T-helper 1 cell treated with Interleukin-12 subunit alpha and Interleukin-12 subunit beta and Interleukin-4 antibody, amounts not matched to agents 30 ng/mL and 1 ng/mL, for 36 hours (primary cell): ENCODE data around the gene FKRP. TPM values are rescaled to one million over a fixed set of nuclear protein-coding genes. Genes with fewer than 3 reads are reported as not detected.
"Not testable (repeated sequence)": the region's sequence is repeated elsewhere in the genome, so short reads cannot be mapped to it uniquely, and the experiment has no call there.

Experiments used
- intact Hi-C: fragments of 100-400 bp; cut with micrococcal nuclease; formaldehyde crosslinking; loops from one replicate; pipeline ENCODE4 v1.15.1; 2024
- total RNA-seq: library from RNA; stranded (reverse); gene quantifications from 2 replicates; pipeline ENCODE4 v1.2.3, GENCODE V29; 2022

The FKRP gene
- total RNA-seq, 1 donor from 2014 or later, result 20.5 TPM

DNA sequence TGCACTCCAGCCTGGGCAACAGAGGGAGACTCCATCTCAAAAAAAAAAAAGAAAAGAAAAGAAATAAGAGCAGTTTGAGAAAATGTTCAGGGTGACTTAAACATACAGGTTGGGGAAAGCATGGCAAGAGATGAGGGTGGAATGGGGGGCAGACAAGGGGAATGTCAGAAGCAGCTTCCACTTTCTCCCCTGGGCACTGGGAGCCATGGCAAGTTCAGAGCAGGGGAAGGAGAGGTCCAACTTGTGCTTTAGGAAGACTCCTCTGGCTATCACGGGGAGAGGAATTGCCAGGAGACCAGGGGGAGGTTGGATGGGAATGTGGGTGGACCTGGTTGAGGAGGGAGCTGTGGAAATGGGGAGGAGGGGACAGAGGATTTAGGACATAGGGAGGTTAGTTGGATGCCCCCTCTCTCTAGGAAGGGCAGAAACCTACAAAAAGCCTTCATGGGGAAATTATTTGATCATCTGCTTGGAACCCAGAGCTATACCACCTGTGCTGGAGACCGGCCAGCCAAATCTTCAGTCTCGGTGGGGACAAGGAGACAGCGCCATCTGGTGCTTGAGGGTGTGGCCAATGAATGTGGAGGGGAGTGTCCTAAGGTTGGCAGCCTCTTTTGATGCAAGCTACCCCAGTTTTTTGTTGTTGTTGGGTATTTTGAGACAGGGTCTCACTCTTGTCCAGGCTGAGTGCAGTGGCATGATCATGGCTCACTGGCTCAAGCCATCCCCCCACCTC is 7.7 kb downstream of the FKRP start:
- intact Hi-C loops, result loop anchor here (5.0 to 10.0 kb wide), 2 partner anchors 241 to 284 kb away; no protein-coding TSS in a partner anchor

DNA sequence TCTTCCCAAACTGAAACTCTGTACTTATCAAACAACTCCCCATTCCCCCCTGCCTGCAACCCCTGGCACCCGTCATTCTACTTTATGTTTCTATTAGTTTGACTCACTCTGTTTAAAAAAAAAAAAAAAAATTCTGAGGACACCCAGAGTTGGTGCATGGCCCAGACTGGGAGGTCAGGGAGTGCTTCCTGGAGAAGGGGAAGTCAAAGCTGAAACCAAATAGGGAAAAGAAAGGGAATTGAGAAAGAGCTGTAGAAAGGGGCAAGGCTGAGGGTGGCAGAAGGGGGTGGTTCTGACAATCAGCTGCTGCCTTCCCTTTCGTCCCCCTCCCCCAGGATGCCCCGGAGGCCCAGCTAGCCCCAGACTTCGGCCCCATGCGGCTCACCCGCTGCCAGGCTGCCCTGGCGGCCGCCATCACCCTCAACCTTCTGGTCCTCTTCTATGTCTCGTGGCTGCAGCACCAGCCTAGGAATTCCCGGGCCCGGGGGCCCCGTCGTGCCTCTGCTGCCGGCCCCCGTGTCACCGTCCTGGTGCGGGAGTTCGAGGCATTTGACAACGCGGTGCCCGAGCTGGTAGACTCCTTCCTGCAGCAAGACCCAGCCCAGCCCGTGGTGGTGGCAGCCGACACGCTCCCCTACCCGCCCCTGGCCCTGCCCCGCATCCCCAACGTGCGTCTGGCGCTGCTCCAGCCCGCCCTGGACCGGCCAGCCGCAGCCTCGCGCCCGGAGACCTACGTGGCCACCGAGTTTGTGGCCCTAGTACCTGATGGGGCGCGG is 9.4 kb downstream of the FKRP start:
- intact Hi-C loops, result loop anchor here (5.0 to 10.0 kb wide), 2 partner anchors 67 to 240 kb away; no protein-coding TSS in a partner anchor

DNA sequence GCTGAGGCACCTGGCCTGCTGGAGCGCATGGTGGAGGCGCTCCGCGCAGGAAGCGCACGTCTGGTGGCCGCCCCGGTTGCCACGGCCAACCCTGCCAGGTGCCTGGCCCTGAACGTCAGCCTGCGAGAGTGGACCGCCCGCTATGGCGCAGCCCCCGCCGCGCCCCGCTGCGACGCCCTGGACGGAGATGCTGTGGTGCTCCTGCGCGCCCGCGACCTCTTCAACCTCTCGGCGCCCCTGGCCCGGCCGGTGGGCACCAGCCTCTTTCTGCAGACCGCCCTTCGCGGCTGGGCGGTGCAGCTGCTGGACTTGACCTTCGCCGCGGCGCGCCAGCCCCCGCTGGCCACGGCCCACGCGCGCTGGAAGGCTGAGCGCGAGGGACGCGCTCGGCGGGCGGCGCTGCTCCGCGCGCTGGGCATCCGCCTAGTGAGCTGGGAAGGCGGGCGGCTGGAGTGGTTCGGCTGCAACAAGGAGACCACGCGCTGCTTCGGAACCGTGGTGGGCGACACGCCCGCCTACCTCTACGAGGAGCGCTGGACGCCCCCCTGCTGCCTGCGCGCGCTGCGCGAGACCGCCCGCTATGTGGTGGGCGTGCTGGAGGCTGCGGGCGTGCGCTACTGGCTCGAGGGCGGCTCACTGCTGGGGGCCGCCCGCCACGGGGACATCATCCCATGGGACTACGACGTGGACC is 10.1 kb downstream of the FKRP start:
- intact Hi-C loops, result loop anchor here (5.0 to 10.0 kb wide), 2 partner anchors 66 to 239 kb away; no protein-coding TSS in a partner anchor

DNA sequence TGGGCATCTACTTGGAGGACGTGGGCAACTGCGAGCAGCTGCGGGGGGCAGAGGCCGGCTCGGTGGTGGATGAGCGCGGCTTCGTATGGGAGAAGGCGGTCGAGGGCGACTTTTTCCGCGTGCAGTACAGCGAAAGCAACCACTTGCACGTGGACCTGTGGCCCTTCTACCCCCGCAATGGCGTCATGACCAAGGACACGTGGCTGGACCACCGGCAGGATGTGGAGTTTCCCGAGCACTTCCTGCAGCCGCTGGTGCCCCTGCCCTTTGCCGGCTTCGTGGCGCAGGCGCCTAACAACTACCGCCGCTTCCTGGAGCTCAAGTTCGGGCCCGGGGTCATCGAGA is 10.7 kb downstream of the FKRP start:
- intact Hi-C loops, result loop anchor here (5.0 to 10.0 kb wide), 2 partner anchors 66 to 238 kb away; no protein-coding TSS in a partner anchor

DNA sequence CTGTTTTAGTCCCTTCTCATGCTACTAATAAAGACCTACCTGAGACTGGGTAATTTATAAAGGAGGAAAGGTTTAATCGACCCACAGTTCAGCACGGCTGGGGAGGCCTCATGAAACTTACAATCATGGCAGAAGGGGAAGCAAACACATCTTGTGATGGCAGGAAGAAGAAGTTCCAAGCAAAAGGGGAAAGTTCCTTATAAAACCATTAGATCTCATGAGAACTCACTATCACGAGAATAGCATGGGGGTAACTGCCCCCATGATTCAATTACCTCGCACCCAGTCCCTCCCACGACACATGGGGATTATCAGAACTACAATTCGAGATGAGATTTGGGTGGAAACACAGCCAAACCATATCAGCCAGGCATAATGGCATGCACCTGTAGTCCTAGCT is 13.3 kb downstream of the FKRP start:
- intact Hi-C loops, result loop anchor here (5.0 to 10.0 kb wide), 2 partner anchors 63 to 236 kb away; no protein-coding TSS in a partner anchor

DNA sequence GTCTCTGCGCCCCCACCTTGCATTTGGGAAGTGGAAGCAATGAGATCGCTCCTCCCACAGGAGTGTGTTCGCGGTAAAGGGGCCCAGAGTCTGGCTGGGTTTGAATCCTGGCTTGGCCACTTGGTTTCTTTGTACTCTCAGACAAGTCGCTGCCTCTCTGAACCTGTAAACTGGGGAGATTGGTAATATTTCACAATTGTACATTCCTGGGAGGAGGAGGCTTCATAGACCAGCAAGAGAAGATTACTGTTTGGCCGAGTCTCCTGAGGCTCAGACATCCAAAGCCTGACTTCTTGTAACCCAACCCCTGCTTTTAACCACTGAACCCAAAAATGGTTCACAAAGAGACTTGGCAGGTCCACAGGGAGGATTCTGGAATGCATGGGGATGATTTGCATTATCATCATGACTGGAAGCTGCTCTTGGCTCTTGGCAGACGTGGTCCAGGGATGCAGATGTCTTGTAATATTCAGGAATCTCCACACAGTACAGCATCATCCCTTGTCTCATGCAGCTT is 14.0 kb downstream of the FKRP start:
- intact Hi-C loops, result loop anchor here (5.0 to 10.0 kb wide), 2 partner anchors 62 to 235 kb away; no protein-coding TSS in a partner anchor

DNA sequence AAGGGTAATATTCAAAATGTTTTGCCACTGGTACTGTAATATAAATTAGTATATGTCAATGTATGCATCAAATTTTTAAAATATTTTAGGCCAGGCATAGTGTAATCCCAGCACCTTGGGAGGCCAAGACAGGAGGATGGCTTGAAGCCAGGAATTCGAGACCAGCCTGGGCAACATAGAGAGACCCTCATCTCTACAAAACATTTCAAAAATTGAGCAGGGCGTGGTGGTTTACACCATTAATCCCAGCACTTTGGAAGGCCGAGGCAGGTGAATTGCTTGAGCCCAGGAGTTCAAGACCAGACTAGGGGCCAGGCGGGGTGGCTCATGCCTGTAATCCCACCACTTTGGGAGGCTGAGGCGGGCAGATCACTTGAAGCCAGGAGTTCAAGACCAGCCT is 14.5 kb downstream of the FKRP start:
- intact Hi-C loops, result no loop called here

DNA sequence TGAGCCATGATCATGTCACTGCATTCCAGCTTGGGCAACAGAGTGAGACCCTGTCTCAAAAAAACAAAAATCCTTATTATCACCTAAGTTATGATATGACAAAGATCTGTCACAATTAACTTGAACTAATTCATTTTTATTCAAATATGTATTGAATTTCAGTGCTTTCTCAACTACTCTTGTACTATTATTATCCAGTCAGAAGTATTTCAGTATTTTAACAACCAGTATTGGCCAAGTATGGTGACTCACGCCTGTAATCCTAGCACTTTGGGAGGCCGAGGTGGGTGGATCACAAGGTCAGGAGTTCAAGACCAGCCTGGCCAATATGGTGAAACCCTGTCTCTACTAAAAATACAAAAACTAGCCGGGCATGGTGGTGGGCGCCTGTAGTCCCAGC is 15.0 kb downstream of the FKRP start:
- intact Hi-C loops, result not testable (repeated sequence)

DNA sequence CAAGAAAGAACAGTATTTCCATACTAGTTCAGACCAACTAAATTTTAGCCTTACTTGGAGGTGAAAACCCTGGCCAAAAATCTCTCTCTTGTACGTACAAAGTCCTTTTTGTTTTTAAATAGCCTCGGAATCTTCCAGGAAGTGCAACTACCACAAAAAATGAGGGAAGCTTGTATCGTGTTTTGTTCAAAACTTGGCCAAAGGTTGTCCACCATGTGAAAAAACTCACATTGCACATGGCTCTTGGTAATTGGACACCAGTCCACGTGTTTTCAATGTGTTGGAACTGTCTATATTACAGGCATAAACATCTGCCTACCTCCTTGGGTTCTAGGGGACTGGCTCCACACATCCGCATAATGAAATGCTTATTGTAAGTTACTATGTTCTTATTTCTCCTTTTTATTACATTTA is 15.6 kb downstream of the FKRP start:
- intact Hi-C loops, result no loop called here

DNA sequence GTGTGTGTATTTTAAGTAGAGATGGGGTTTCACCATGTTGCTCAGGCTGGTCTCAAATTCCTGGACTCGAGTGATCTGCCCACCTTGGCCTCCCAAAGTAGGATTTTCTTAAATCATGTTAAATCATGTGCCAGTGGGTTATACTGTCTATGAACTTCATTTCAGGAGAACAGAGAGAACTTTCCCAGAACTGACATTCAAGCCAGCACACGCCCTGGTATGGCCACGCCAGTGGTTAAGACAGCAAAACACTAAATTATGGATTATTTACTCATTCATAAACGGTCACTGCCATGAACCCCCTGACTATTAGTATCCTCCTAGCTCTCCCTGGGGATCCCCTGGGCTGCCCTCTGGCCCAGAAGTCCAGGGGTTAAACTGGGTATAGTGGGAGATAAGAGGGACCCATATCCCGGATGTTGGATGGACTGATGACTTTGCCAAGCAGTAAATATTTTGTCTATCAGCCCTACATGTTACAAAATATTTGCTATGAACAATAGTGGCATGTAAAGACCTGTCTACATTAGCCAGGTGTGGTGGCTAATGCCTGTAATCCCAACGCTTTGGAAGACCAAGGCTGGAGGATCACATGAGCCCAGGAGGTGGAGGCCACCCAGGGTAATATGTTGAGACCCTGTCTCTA is 16.5 kb downstream of the FKRP start:
- intact Hi-C loops, result no loop called here

DNA sequence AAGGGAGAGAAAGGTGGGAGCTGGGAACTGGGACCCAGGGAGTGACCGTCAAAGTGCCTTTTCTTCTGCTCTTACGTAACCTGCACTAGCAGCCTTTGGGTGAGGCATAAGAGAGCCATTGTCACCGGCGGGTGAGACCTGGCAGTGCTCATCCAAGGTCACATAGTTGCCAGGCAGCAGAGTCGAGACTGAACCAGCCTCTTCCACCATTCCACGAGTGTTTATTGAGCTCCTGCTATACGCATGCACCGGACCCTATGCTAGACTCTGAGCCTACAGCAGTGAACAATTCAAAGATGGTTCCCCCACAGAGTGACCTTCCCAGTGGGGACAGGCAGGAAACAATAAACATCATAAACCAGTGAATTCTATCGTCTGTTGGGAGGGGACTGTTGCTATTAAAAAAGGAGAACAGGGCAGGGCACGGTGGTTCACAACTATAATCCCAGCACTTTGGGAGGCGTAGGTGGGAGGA is 19.0 kb downstream of the FKRP start:
- intact Hi-C loops, result no loop called here

DNA sequence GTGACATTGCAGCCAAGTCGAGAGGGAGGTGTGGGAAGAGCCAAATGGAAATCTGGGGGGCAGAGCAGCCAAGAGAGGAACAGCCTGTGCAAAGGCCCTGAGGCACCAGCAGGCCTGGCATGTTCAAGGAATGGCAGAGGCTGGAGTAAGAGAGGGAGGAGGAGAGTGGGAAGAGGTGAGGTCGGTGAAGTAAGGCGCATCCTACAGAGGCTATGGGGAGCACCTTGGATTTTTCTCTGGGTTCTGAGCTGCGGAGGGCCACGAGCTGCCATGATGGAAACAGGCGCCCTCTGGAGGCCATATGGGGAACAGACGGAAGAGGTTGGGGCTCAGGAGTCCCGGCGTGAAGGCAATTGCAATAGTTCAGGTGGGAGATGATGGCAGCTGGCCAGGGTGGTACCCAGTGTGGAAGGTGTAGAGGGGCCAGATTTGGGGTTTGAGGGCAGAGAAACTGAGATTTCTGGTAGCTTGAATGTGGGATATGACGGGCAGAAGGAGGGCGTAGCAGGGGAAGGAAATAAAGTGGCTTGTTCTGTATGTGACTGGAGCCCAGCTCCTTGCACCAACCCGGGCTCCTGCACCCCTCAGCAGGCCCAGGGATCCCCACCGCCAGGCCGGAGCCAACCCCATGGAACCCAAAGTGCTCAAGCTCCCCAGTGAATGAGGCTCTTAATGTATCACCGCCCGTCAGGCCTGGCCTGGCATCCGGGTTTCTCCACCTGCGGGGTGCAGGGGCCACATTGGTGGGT is 20.9 kb downstream of the FKRP start:
- intact Hi-C loops, result loop anchor here (1.0 kb wide), 1 partner anchor 9 kb away; no protein-coding TSS in a partner anchor

DNA sequence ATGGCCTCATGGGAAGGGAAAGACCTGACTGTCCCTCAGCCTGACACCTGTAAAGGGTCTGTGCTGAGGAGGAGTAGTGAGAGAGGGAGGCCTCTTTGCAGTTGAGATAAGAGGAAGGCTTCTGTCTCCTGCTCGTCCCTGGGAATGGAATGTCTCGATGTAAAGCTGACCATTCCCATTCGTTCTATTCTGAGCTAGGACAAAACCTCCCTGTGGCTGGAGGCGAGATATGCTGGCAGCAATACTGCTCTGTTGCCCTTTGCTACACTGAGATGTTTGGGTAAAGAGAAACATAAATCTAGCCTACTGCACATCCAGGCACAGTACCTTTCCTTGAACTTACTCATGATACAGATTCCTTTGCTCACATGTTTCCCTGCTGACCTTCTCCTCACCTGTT is 22.9 kb downstream of the FKRP start:
- intact Hi-C loops, result not testable (repeated sequence)

DNA sequence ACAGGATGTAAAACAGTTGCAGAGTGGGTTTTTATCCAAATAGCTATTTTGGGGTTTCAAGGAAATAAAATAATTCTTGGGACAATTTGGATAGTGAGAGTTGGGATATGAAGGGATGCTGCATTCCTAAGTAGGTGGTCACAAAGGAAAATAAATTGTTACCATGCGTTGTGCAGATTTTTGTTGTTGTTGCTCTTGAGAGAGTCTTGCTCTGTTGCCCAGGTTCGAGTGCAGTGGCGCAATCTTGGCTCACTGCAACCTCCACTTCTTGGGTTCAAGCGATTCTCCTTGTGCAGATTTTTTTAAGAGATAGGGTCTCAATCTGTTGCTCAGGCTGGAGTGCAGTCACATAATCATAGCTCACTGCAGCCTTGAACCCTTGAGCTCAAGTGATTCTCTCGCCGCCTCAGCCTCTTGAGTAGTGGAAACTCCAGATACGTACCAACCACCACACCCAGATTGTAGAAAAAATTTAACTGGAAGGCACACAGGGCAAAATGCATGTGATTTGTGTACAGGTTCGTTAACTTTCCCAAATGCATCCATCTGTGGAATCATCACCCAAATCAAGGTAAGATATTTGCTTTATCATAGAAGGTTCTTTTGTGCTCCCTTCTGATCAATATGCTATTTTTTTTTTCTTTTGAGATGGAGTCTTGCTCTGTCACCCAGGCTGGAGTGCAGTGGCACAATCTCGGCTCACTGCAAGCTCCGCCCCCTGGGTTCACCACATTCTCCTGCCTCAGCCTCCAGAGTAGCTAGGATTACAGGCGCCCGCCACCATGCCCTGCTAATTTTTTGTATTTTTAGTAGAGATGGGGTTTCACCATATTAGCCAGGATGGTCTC is 26.5 kb downstream of the FKRP start:
- intact Hi-C loops, result no loop called here

DNA sequence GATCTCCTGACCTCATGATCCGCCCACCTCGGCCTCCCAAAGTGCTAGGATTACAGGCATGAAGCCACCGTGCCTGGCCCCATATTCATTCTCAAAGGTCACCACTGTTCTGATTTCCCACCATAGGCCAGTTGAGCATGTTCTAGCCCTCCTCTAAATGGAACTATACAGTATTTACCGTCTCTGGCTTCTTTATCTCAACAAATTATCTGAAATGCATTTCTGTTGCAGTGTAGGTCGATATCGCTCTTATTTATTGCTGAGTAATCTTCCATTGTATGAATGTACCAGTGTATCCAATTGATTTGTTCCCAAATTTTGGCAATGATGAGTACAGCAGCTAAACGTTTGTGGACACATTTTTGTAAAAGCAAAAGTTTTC is 27.2 kb downstream of the FKRP start:
- intact Hi-C loops, result no loop called here

DNA sequence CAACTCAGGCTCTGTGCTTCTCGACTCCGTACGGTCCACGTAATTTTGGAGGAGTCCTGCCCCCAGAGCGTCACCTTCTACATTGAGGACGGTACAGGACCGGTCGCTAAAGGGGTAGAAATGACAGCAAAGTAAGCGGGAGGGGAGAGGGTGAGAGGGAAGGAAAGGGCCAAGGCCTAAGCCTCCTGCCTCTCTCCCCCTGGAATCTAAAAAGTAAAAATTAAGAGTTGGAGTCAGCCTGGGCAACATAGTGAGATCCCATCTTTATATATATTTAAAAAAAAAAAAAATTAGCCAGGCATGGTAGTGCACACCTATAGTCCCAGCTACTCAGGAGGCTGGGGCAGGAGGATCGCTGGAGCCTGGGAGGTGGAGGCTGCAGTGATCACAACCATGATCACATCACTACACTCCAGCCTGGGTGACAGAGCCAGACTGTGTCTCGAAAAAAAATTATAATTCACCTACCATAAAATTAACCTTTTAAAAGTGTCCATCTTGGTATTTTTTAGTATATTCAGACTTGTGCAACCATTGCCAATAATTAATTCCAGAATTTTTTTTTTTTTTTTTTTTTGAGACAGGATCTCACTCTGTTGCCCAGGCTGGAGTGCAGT is 29.9 kb downstream of the FKRP start:
- intact Hi-C loops, result no loop called here

DNA sequence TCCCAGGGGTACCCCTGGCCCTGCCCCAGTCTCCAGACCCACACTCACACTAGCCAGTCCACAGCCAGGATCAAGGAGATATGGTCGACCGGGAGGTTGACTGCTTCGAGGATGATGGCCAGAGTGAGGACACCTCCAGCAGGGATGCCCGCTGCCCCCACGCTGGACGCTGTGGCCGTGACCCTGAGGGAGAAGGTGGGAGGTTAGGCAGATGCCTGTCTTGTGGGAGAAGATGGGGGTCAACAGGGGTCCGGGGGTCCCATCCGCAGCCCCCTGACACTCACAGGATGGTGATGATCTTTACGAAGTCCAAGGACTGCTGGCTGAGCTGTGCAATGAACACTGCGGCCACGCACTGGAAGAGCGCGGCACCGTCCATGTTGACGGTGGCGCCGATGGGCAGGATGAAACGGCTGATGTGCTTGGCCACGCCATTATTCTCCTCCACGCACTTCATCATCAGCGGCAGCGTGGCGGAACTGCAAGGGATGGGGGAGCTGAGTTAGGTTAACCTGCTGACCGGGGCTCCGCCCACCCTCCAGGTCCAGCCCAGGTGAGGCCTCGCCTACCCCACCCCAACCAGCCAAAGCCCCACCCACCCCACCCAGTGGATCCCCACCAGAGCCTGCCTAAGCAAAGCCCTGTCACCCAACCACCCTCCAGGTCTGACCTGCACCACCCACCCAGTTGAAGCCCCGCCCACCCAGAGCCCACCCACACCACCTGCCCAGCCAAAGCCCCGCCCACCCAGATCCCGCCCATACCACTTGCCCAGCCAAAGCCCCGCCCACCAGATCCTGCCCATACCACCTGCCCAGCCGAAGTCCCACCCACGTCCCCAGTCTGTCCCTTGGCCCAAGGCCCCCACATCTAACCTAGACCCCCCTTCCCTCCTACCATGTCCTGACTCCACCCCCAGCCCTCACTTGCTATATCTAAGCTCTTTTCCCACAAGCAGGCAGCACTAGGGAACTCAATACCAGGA is 31.4 kb downstream of the FKRP start:
- intact Hi-C loops, result no loop called here
